Thyroid gland (tissue), 4 donors: Measurements from ENCODE around the gene ZNF778. TPM values are rescaled to one million over a fixed set of nuclear protein-coding genes. Genes with fewer than 3 reads are reported as not detected.

Experiments
- DNase-seq, 2 donors: peaks; one replicate each; pipeline ENCODE4 v3.0.0-alpha.2; 2019
- H3K27ac ChIP-seq, 3 donors: fragments of 200-600 bp; sonication (generic); 1 replicate in 2 of 3; 2 replicates in 1 of 3; pipeline ENCODE4 v1.5.1; 2016 to 2019; ENCODE audit warnings: mild to moderate bottlenecking in 1 of 3, moderate library complexity in 1 of 3
- H3K27me3 ChIP-seq: fragments of 200-600 bp; sonication (generic); one replicate; pipeline ENCODE4 v1.5.1; 2019
- H3K36me3 ChIP-seq, 2 donors: fragments of 200-600 bp; sonication (generic); one replicate each; pipeline ENCODE4 v1.5.1; 2016 to 2019
- H3K4me1 ChIP-seq, 2 donors: fragments of 200-600 bp; sonication (generic); one replicate each; pipeline ENCODE4 v1.5.1; 2017 to 2019
- H3K4me3 ChIP-seq, 3 donors: fragments of 200-600 bp; sonication (generic); replicated peaks in 1 of 3; 1 replicate in 2 of 3; 2 replicates in 1 of 3; pipeline ENCODE4 v1.5.1; 2016; ENCODE audit warnings: mild to moderate bottlenecking in 1 of 3
- H3K9me3 ChIP-seq: fragments of 200-600 bp; sonication (generic); one replicate; pipeline ENCODE4 v1.5.1; 2017
- POLR2A ChIP-seq, 2 donors: fragments of 450-650 bp; IDR thresholded peaks; one replicate each; pipeline ENCODE4 v1.6.1; 2017; ENCODE audit warnings: antibody characterized with exemption in 2 of 2, mild to moderate bottlenecking in 2 of 2, moderate library complexity in 1 of 2
- WGBS, 2 donors: methylation state at CpG; one replicate each; pipeline ENCODE4 v1.1.5; 2017; 5-methylcytosine and 5-hydroxymethylcytosine counted together
- intact Hi-C: fragments of 100-400 bp; cut with DNase I; formaldehyde crosslinking; loops from one replicate; pipeline ENCODE4 v1.15.1; 2023
- total RNA-seq, 4 donors: library from RNA; depleted of rRNA; stranded (reverse); fragments of >200 nt; gene quantifications; one replicate each; pipeline ENCODE4 v1.2.3, GENCODE V29; 2016
- TF ChIP-seq, protein P1 (sequence below), 6 experiments: fragments of 200-600 bp in 3 of 6; fragments of 450-650 bp in 3 of 6; sonication (generic) in 3 of 6; IDR thresholded peaks; one replicate each; pipeline ENCODE4 v1.5.1; 2016 to 2019; ENCODE audit warnings: antibody characterized with exemption in 6 of 6, mild to moderate bottlenecking in 2 of 6, inconsistent platforms in 1 of 6, moderate library complexity in 1 of 6

The ZNF778 gene
- total RNA-seq, 4 donors from 2014 or later: 17.5 to 36.4 (median 30.9) TPM

DNA sequence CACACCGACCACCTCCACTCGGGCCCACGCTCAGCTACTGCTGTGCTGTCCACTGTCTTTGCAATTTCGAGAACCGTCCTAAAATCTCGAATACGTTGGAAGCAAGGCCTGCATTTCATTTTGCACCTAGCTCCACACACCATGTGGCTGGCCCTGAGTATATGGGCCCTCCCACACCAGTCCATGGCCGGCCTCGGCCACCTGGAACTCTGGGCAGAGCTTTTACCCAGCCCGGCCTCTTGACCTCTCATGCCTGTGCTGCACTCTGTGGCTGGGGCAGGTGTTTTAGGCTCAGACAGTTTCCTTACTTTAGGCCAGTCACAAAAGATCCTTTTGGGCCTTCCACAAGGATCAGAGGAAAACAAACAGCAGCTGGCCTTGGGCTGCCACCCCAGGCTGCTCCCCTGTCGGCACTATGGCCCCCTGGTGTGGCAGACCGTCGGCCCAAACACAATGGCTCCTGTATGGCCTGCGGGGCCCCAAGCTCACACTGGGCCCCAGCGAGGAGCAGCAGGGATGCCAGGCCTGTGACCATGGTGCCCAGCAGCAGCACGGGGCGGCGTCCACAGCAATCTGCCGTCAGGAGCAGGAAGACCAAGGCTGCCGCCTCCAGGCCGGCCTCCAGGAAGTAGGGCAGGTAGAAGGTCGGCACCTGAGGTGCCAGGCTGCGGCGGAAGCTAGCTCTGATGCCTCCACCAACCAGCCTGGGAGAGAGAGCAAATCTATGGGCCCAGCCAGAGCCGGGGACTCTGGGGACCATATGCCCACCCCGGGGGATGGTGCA, 19.7 kb upstream of the ZNF778 start:
- no peak overlapping the region for H3K4me3 ChIP-seq
- no peak for TF ChIP-seq POLR2A (IDR thresholded peaks at IDR 0.05)
- TF ChIP-seq, protein P1, sequence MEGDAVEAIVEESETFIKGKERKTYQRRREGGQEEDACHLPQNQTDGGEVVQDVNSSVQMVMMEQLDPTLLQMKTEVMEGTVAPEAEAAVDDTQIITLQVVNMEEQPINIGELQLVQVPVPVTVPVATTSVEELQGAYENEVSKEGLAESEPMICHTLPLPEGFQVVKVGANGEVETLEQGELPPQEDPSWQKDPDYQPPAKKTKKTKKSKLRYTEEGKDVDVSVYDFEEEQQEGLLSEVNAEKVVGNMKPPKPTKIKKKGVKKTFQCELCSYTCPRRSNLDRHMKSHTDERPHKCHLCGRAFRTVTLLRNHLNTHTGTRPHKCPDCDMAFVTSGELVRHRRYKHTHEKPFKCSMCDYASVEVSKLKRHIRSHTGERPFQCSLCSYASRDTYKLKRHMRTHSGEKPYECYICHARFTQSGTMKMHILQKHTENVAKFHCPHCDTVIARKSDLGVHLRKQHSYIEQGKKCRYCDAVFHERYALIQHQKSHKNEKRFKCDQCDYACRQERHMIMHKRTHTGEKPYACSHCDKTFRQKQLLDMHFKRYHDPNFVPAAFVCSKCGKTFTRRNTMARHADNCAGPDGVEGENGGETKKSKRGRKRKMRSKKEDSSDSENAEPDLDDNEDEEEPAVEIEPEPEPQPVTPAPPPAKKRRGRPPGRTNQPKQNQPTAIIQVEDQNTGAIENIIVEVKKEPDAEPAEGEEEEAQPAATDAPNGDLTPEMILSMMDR (IDR thresholded peaks at IDR 0.05): no peak
- intact Hi-C loops: no loop called here
- H3K27ac ChIP-seq: no peak overlapping the region
- no peaks in the 10 kb centered on the region for H3K36me3 ChIP-seq
- DNase-seq: no peak
- peaks cover 0 to 4% of the 10 kb centered on the region in 2 donors for H3K4me1 ChIP-seq
- peaks cover 4% of the 10 kb centered on the region for H3K27me3 ChIP-seq
- no peaks in the 10 kb centered on the region for H3K9me3 ChIP-seq
- 90 to 91% methylated on average over 10 to 12 of the region's 26 CpGs for WGBS, 2 donors

DNA sequence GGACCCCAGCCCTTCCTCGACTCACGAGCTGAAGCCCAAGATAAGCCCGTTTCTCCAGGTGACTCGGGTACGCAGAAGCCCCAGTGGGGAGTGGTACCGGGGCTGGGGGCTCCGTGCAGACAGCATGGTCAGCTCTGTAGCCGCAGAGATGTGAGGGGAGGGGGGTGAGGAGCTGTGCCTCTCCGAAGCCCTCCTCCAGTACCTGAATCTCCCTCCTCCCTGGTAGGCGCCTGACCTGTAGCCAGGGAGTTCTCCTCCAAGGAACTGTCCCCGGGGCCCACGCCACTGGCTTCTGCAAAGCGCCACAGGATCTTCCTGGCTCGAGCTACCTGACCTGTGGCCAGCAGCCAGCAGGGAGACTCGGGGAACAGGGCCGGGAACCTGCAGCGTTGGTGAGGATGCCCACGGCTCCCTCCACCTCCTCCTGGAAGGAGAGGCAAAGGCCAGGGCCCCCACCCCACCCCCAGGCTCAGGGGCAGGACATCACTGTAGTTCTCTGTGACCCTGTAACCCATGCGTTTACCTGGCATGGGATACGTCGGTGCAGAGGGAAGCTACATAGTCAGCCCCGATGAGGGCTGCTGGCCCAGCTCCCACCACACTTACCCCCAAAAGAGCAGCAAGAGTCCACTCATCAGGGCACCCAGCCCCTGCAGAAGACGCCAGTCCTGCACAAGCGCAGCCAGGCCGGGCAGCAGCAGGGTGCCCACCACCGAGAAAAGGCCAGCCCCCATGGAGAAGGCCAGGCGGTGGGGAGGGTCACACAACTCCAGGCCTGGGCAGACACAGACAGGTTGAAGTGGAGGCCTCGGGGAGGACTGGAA, 18.9 kb upstream of the ZNF778 start:
- no peaks in the 10 kb centered on the region for H3K9me3 ChIP-seq
- TF ChIP-seq, protein P1 (IDR thresholded peaks at IDR 0.05): no peak
- no peak for TF ChIP-seq POLR2A (IDR thresholded peaks at IDR 0.05)
- peaks cover 0 to 4% of the 10 kb centered on the region in 2 donors for H3K4me1 ChIP-seq
- DNase-seq: no peak
- no peak overlapping the region for H3K4me3 ChIP-seq
- intact Hi-C loops: no loop called here
- WGBS, 2 donors: 90 to 93% methylated on average over 13 to 15 of the region's 28 CpGs
- H3K27ac ChIP-seq: no peak overlapping the region
- H3K27me3 ChIP-seq: peaks cover 11% of the 10 kb centered on the region
- no peaks in the 10 kb centered on the region for H3K36me3 ChIP-seq

DNA sequence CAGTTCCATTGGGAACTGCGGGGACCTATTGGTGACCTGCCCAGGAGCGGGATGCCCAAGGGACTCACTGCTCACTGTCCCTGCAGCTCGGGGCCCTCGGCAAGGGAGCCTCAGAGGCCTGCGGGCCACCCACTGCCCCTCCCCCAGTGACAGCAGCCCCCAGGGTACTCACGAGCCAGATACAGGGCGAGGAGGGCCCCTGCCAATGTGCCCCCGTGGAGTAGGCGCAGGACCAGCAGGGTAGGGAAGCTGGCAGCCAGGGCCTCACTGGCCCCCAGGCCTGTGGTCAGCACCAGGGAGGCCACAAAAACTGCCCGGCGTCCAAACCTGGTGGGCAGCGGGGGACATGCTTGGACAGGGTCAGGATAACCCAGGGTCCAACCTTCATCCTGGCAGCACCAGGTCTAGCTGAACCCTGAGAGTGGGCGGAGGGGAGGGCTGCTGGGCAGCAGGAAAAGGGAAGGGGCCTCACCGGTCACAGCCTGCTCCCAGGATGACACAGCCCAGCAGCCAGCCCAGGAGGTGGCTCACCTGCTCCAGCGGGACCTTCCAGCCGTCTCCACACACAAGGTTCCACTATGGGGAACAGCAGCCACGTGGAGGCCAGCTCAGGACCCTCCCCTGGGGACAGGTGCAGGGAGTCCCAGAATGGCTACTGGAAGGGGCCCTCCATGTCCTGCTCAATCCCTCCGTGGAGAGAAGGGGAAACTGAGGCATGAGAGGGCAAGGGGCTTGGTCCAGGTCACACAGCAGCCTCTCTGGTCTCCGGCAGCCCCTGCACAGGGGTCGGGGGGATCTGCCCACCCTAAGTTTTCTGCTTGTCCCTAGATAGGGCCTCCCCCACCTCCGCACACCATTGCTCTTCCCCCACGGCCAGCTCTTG, 18.0 kb upstream of the ZNF778 start:
- no peak overlapping the region for H3K27ac ChIP-seq
- peaks cover 0 to 4% of the 10 kb centered on the region in 2 donors for H3K4me1 ChIP-seq
- WGBS, 2 donors: 74 to 85% methylated on average over 8 to 9 of the region's 22 CpGs
- intact Hi-C loops: no loop called here
- peaks cover 17% of the 10 kb centered on the region for H3K27me3 ChIP-seq
- DNase-seq: no peak
- H3K36me3 ChIP-seq: no peaks in the 10 kb centered on the region
- no peak overlapping the region for H3K4me3 ChIP-seq
- TF ChIP-seq, protein P1 (IDR thresholded peaks at IDR 0.05): no peak
- no peak for TF ChIP-seq POLR2A (IDR thresholded peaks at IDR 0.05)
- no peaks in the 10 kb centered on the region for H3K9me3 ChIP-seq

DNA sequence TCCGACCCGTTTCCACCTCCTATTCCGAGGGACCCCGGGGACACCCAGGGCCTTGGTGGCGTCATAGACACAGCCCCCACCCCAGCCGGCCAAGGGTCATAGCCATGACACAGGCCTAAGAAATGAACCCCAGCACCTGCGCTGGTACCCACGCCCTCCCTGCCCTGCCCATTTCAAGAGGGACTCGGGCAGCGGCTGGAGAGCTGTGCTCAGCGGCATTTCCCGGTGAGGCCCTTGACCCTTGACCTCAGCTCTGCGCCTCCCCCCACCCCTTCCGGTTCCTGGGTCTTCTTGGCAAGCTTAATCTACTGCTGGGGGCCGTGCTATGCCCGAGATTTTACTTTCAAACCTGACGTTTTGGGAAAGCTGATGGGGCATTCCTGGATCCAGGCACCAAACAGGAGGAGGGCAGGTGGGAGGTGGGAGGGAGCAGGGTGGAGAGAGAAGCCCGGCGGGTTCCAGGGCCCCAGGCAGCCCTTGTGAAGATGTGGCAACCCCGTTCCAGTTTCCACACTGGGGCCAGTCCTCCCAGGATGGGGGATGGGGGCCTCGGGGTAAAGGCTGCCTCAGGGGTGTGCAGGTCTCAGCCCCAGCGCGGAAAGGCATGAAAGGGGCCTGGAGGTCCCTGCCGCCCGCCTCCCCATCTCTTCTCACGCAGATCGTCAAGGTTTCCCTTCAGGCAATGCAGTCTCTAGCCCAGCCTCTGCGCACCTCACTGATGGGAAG, 17.2 kb upstream of the ZNF778 start, which contains the start of gene SLC22A31:
SLC22A31 (minus strand) TSS at position 414 of the 726 bp plus-strand sequence; CDS start at position 378, 36 bp downstream.
- no peak for DNase-seq
- TF ChIP-seq POLR2A (IDR thresholded peaks at IDR 0.05): no peak
- TF ChIP-seq, protein P1 (IDR thresholded peaks at IDR 0.05): no peak
- WGBS, 2 donors: 9 to 17% methylated on average over 15 to 23 of the region's 28 CpGs
- H3K27ac ChIP-seq: no peak within 1 kb of the TSS
- no peak within 1 kb of the TSS for H3K4me3 ChIP-seq
- H3K9me3 ChIP-seq: no peaks in the 10 kb centered on the region
- no peaks in the 10 kb centered on the region for H3K36me3 ChIP-seq
- H3K4me1 ChIP-seq: peaks cover 0 to 4% of the 10 kb centered on the region in 2 donors
- H3K27me3 ChIP-seq: peaks cover 18% of the 10 kb centered on the region
- intact Hi-C loops: no loop called here
